Activated CD4-positive, alpha-beta T cell treated with anti-CD3 and anti-CD28 coated beads, Interleukin-2, Interleukin-6, amounts not matched to agents 100 ng/mL and 50 ng/mL, durations not matched to agents 16 hours and 8 hours (primary cell): ENCODE measurements around the gene FAM120A.
"Not testable (repeated sequence)": the region's sequence is repeated elsewhere in the genome, so short reads cannot be mapped to it uniquely, and the experiment has no call there.

Experiments
- DNase-seq: peaks from one replicate; pipeline ENCODE4 v3.0.0-alpha.2; 2020

Gene FAM120A

GRCh38 chr9:93512170-93512812 lies 60.8 kb downstream of the FAM120A start:
- DNase-seq = not testable (repeated sequence)

GRCh38 chr9:93513606-93514005 lies 62.1 kb downstream of the FAM120A start:
- DNase-seq = no peak

GRCh38 chr9:93517331-93517730 lies 65.8 kb downstream of the FAM120A start:
- no peak for DNase-seq

DNA sequence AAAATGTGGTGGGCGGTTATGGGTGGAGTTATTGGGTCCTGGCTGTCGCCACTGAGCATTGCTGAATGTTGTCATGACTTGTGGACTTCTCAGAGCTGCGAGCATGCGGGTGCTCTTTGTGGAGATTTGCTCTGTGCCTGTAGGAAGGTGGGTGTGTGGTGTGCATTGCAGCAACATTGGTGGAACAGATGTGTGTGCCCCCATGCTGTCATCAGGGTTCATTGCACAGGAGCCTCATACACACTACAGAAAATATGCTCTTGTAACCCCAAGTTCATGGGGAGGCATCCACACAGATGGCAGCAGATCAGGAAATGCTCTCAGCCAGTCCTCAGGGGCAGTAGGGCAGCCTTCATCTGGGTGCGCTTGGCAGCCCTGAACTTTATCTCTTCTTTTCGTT lies 69.0 kb downstream of the FAM120A start:
- DNase-seq = no peak

GRCh38 chr9:93522736-93523135 lies 71.3 kb downstream of the FAM120A start:
- DNase-seq = no peak

DNA sequence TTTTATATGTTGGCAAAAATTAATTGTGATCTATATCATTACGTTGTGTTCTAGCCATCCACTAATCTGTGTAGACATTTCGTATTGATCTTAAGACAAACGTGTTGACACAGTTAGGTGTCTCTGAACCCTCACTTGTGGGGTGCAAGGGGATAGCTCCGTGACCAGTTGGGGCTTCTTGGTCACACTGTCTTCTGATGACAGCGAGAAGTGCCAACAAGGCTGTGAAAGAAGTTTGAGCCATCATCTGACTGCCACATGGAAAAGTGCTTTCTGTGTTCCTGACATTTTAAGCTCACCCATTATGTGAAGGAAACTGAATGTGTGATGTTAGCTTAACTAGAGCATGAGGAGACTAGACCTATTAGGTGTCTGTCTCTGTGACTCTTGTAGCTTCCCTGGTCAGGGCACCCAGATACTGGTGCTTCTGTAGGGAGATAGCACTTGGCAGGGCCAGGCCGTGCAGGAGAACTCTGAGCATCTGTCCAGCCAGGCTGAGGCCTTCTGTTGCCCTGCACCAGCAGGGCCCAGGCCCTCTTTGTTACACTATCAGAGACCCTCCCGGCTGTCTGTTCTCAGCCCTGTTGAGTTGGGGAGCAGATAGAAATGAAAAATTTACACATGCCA lies 72.1 kb downstream of the FAM120A start:
- no peak for DNase-seq

DNA sequence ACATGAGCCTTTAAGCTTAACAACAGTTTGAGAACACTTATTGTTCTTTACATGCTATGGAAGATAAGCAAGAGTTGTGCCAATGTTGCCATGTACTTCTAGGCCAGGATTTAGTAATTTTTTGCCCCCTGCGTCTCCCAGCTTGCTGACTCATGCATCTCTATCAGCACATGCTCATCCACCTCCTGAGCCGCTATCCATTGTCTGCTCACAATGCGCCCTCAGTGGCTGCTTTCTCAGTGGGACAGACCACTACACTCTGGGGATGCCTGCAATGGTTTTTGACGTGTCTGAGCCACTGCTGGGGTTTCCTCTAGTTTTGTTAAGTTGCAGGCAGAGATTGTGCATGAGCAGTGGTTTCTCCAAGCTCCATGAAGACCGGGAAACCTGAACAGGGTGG lies 74.0 kb downstream of the FAM120A start:
- no peak for DNase-seq

DNA sequence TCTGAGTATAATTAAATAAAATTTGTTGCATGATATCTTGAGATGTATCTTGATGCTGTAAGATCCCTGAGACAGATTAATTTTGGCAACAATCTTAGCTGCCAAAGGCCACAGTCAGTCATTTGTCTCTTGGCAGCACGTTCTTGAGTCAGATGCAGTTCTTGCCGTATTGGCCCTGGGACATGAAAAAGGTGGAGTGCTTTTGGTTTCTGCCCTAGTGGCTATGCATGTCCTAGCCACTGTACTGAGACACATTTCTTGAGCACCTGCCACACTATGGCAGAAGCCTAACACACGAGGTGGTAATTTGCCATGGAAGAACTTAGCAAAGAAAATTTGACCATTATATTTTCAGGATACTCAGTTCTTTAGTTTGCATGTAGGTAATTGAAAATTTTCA lies 79.9 kb downstream of the FAM120A start:
- DNase-seq = no peak

DNA sequence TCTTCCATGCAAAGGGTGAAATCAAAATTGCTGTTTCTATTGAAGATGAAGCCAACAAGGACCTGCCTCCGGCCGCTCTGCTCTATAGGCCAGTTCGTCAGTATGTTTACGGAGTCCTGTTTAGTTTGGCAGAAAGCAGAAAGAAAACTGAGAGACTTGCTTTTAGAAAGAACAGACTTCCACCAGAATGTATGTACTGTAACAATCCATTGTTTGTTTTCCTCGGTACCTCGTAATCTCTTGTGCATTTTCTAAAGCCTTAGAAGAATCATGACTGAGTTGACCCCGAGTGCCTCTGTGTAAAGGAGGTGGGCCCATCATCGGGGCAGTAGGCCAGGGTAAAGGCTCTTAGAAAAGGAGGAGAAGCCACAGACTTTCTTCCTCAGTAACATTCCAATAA lies 80.7 kb downstream of the FAM120A start:
- DNase-seq = no peak

DNA sequence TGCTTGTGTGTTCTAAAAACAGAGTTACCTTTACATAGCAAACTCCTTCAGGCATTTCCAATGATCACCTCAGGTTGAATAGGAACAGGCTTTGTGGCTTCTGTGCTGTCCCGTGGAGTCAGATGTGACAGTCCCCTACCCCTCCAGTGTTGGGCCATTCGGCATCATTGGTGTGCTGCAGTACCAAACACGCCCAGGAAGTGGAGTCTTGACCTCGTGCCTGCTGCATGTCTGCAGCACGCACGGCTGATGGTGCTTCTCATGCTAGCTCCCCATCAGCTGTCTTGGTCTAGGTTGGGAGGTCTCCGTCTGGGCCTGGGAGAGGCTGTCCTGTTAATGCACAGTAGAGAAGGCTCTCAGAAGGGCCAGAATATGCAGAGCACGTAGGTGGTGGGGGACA lies 82.4 kb downstream of the FAM120A start:
- no peak for DNase-seq

GRCh38 chr9:93536167-93536566 lies 84.7 kb downstream of the FAM120A start:
- DNase-seq = no peak

GRCh38 chr9:93536874-93537273 lies 85.4 kb downstream of the FAM120A start:
- no peak for DNase-seq

GRCh38 chr9:93540305-93540704 lies 88.8 kb downstream of the FAM120A start:
- no peak for DNase-seq

- no peak for DNase-seq
Observed at GRCh38 chr9:93541005-93541404, 89.5 kb downstream of the FAM120A start.

DNA sequence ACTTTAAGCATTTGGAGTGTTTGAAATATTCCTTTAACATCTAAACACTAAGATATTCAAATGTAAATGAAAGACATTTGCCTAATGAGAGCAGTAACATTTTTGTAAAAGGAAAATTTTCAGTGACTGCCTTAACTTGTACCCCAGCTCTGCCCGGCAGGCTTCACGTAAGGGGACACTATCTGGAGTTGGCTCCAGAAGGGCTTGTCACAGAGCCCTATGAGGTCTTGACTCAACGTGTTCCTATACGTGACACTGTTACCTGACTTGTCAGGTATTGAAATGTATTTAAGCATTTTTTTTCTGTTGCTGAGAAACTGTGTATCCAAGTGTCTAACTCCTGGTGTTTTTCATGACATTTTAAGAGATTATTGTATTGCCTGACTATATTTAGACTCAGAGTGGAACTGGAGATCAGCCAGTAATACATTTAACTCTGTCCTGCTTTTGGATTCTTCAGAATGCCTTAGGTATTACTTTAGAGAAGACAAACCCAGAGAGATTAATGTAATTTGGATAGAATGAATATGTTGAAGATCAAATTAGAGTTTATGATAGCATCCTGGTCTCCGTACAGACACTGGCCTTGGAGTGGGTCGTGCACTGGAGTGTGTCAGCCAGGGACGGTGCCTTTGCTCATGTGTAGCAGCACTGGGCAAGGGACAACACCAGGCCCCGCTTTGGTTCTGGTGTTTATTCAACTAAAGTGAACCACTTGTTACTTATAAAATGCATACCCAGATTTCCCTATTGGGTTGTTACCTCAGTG lies 90.3 kb downstream of the FAM120A start:
- DNase-seq = no peak

GRCh38 chr9:93543117-93543516 lies 91.6 kb downstream of the FAM120A start:
- no peak for DNase-seq

DNA sequence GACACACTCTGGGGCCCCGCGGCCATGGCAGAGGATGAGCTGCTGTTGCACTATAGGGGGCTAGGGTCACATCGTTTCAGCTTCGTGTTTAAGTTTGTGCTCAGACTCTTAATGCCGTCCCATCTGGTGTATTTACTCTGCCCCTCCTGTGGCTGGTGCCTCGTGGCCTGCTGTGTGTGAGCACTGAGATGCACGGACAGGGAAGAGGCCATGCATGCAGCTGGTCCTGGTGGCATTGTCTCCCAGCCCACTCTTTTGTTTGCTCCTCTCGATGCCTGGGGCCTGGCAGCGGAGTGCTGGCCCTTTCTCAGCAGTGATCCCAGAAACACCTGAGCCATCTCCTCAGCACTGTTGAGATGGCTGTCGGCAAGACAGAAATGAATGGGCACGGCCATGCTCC lies 94.9 kb downstream of the FAM120A start:
- no peak for DNase-seq

DNA sequence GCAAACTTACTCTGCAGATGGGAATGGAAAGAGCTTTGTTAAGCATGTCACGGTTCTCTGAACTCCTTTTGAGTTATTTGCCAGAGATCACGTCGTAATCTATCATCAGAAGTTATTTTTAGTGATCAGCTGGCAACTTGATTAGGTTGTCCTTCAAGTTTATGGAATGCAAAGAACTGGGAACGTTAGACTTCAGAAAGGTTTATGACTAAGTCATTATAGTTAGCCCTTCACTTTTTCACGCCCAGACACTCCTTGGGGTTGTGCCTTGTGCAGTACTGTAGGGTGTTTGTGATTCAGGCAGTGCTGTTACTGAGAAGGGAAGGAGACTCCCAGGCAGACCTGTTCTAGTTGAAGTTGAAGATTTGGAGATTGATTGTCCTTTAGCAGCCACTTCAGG lies 98.1 kb downstream of the FAM120A start:
- DNase-seq = no peak

DNA sequence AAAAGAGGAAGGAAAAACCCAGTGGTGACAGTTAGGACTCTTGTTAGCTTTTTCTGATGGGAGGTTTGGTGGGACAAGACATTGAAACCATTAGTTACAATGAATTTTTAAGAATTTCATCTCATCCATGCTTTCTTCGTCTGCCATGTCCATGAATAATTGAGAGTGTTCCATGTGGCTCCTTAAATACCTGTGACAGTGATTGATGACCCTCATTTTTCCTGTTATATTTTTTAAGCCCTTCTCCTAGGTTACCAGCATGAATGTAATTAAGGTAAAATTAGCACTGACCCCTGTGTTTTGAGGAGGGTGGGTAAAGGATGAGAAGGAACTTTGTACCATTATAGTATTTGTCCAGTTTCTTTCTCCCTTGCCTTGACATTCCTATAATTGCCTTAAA lies 101.4 kb downstream of the FAM120A start:
- no peak for DNase-seq

GRCh38 chr9:93555370-93555769 lies 103.9 kb downstream of the FAM120A start:
- DNase-seq = no peak

DNA sequence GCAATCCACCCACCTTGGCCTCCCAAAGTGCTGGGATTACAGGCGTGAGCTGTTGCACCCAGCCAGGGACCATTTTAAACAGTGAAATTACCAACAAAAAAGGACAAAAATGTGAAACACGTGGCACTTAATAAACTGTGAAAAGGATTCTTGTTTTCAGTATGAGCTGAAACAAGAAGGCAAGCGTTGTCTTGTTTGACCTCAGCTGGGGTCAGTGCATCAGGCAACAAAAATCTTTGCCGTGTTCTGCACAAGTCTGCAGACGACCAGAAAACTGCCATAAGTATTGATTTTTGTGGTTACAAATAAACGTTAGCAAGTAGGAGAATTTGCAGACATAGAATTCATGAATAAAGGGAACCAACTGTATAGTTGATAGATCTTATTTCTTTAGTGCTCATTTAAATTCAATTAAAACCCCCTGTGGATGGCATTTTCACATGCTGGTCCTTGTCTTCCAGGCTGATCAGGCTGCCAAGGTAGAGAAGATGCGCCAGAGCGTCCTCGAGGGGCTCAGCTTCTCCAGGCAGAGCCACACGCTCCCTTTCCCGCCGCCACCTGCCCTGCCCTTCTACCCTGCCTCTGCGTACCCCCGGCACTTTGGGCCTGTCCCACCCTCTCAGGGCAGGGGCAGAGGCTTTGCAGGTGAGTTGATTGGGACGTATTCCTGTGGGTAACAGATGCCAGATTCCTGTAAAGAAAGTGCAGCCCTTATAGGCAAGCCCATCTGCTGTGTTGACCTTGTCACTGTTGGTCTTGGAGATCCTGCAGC lies 106.1 kb downstream of the FAM120A start:
- no peak for DNase-seq

DNA sequence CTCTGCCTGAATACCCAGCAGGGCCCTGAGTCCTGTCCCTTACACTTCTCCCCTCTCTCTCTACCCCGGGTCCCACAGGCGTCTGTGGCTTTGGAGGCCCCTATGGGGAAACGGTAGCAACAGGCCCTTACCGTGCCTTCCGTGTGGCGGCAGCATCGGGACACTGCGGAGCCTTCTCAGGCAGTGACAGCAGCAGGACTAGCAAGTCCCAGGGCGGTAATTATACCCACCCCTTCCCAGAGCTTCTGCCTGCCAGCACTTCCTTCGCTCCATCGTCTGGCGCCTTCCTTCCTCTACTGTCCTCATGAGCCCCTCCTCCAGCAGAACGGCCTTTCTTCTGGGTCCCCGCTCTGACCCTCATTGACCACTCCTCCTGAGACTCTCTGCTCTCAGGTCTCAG lies 107.0 kb downstream of the FAM120A start:
- no peak for DNase-seq

GRCh38 chr9:93560991-93561390 lies 109.5 kb downstream of the FAM120A start:
- DNase-seq = no peak

- no peak for DNase-seq
Observed at GRCh38 chr9:93562157-93562556, 110.7 kb downstream of the FAM120A start.
